ENCODE data around the gene SUFU.
"Not testable (repeated sequence)": the region's sequence is repeated elsewhere in the genome, so short reads cannot be mapped to it uniquely, and the experiment has no call there.

Gene SUFU

DNA sequence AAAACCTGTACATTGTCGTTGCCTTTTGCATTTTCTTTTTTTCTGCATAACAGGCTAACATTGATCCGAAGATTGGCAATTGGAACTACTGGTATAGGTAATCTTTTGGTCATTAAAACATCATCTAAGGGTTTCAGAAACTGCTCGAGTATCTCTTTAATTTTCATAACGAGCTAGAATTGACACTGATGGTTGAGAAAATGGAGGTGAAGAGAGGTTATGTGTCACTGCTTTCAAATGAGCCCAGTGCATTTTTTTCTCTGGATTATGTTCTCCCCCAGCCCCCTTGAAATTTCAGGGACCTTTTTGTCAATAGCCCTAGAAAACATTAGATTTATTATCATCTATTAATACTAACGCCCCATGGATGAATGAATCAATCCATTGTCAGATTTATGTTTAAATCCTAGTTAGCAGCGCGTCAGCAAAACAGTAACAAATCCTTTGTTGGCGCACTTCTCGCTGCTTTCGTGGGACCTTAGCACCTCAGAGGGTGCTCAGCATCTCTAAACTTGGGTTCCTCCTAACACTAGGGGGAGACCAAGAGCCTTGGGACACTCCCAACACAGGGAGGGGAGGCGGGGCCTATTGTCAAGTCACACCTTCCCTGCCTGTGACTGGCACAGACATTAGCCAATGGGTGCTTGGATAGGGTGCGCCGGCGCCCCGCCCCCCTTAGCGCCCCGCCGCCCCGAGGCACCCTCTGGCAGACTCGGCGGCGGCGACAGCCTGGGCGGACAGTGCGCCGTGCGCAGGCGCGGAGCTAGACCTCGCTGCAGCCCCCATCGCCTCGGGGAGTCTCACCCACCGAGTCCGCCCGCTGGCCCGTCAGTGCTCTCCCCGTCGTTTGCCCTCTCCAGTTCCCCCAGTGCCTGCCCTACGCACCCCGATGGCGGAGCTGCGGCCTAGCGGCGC, at the start of gene SUFU:
TSS of gene SUFU (plus strand) at position 709 of the 915 bp plus-strand sequence. CDS start at position 890, 181 bp downstream.
- DNase-seq (ENCODE audit: low read depth), result peak; percentile 100

DNA sequence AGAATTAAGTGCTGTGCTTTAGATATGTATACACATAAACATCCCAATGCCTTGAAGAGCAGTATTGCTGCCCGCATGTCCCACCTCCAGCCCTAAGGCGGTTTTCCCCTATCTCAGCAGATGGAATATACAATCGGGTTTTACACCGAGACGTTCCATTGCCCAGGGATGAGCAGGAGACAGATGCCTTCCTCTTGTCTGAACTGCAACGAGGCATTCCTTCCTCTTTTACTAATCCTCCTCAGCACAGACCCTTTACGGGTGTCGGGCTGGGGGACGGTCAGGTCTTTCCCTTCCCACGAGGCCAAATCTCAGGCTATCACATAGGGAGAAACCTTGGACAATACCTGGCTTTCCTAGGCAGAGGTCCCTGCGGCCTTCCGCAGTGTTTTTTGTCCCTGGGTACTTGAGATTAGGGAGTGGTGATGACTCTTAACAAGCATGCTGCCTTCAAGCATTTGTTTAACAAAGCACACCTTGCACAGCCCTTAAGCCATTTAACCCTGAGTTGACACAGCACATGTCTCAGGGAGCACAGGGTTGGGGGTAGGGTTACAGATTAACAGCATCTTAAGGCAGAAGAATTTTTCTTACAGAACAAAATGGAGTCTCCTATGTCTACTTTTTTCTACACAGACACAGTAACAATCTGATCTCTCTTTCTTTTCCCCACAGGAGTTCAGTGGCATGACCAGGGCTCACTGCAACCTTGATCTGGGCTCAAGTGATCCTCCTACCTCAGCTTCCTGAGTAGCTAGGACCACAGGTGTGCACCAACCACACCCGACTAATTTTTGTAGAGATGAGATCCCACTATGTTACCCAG, 48.9 kb upstream of the SUFU start:
- not testable (repeated sequence) for DNase-seq (ENCODE audit: low read depth)

GRCh38 chr10:102455893-102456471, 47.8 kb upstream of the SUFU start:
- DNase-seq (ENCODE audit: low read depth), result peak; percentile 92

DNA sequence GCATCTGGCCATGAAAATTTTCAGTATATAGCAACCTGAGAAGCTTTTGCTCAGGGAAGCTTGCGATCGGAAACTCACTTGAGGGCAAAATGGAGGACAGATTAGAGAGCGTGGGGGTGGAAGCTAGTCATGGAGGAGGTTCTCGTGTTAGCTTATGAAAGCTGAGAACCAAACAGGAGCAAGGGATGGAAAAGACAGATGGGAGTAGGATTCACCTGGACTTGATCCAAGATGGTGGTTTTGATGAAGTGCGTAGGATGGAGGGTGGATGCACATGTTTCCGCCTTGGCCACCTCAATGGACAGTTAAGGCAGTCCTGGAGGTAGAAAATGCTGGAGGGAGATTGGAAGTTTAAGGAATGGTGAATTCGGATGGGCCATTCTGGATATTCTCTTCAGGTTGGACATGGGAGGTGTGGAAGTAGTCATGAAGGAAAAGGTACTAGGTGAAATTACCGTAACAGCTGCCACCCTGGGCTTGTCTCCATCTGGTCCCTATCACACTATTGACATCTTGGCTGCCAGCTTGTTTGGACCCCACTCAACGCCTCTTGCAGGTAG, 46.1 kb upstream of the SUFU start:
- no peak for DNase-seq (ENCODE audit: low read depth)

DNA sequence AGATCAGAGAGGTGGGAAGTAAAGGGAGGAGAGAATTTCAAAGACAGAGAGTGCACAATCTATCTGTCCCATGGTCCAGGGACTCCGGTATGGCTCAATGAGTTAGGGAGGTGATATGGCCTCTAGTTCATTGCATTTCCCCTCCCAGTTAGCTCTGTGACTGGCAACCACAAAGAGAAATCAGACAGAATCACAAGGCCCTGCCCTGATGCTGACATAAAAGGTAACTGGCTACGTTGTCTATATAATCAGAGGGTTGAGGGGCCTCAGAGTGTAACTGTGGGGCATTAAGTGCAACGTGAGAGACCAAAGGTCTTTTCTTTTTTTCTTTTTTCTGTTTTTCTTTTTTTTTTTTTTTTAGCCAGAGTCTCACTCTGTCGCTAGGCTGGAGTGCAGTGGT, 45.1 kb upstream of the SUFU start:
- no peak for DNase-seq (ENCODE audit: low read depth)

DNA sequence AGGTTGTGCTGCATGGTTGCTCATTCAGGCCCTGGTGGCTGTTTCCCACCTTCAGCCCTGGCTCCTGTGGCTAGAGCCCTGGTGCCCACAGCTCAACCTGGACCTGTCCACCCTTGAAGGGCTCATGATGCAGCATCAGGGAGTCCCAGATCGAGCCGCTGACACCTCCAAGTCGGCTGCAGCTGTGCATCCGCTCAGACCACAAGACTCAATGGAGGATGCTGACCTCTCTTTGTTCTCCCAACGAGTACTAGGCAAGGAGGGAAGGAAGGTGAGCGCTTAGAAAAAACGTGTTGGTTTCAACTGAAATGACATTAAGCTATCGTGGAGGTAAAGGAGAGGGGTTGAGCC, 43.0 kb upstream of the SUFU start:
- DNase-seq (ENCODE audit: low read depth), result no peak

GRCh38 chr10:102461187-102462054, 42.4 kb upstream of the SUFU start:
- DNase-seq (ENCODE audit: low read depth), result peak; percentile 92

DNA sequence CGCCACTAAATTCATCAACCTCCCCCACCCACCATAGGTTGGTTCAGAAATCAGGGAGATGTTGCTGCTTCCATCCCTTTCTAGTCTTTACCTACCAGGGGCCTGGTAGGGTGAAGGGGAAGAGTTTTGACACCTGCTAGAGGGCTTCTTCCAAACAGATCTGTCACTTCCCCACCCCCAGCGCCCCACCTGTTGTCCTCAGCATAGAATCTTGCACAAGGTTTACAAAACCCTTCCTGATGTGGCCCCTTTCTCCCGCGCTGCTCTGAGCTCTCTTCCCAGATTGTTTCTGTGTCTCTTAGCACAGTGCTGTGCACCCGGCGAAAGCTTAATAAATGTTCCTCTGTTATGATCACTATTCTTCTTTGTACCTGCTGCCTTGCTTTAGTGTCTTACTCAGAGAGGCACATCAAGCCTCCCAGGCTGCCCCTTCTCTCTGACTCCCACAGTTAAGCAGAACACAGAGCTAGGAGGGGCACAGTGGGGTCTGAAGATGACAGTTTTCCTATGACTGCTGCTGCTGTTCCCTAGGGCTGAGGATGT, 41.2 kb upstream of the SUFU start:
- DNase-seq (ENCODE audit: low read depth), result no peak

GRCh38 chr10:102463983-102464382, 39.8 kb upstream of the SUFU start:
- DNase-seq (ENCODE audit: low read depth), result no peak

DNA sequence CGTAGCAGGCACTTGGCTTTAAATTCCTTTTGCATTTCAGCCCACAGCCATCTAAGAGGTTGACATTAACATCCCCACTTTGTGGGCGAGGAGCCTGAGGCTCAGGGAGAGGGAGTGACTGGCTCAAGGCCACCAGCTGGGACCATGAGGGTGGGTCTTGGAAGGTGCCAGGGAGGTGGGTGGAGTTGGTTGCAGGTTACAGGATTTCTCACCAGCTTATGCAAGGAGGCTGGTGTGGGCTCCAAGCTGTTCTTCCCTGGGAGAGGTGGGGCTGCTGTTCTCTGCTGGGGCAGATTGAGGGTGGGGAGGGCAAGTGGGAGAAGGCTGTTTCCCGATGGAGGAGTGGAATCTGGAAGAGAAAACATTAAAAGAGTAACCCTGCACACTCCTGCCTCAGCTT, 38.3 kb upstream of the SUFU start:
- DNase-seq (ENCODE audit: low read depth), result no peak

GRCh38 chr10:102467318-102467717, 36.5 kb upstream of the SUFU start:
- DNase-seq (ENCODE audit: low read depth), result no peak

DNA sequence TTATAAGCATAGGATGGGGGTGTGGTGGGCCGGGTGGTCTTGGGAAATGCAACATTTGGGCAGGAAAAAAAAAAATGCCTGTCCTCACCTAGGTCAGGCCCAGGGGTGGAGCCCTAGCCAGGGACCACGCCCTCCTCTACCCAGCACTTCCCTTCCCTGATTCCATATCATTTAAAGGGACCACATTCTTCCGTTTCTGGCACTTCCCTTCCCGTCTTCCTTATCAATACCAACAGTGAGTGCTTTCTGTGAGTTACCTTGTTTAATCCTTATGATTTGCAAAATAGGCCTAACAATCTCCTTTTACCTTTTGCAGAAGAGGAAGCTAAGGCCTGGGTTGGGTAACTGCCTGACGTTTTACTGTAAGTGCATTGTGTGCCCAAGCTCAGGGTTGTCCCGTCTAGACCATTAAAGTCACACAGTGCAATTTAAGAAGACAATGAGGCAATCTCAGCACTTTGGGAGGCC, 35.8 kb upstream of the SUFU start:
- no peak for DNase-seq (ENCODE audit: low read depth)

- DNase-seq (ENCODE audit: low read depth), result no peak
Observed at GRCh38 chr10:102468683-102469082, 35.1 kb upstream of the SUFU start.

DNA sequence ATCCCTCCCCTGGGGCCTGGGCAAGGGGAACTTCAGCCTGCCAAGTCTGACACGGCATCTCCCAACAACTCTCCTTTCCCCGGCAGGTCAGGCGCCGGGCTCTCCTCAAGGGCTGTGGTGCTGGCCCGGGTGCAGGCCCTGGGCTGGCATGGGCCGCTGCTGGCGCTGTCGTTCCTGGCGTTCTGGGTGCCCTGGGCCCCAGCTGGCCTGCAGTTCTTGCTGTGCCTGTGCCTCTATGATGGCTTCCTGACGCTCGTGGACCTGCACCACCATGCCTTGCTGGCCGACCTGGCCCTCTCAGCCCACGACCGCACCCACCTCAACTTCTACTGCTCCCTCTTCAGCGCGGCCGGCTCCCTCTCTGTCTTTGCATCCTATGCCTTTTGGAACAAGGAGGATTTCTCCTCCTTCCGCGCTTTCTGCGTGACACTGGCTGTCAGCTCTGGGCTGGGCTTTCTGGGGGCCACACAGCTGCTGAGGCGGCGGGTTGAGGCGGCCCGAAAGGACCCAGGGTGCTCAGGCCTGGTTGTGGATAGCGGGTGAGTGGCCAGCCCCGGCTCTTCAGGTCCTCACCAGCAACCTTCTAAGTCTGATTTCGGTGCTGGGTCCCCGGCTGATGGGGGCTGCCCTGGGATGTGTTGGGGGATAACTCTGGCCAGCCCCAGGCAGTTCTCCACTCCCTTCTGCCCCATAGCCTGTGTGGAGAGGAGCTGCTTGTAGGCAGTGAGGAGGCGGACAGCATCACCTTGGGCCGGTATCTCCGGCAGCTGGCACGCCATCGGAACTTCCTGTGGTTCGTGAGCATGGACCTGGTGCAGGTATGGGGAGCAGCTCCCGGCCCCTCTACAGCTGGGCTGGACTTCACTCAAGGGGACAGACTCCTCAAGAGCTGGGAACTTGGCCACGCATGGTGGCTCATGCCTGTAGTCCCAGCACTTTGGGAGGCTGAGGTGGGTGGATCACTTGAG, 32.9 kb upstream of the SUFU start:
- no peak for DNase-seq (ENCODE audit: low read depth)

- DNase-seq (ENCODE audit: low read depth), result no peak
Observed at GRCh38 chr10:102473445-102474331, 30.1 kb upstream of the SUFU start.

DNA sequence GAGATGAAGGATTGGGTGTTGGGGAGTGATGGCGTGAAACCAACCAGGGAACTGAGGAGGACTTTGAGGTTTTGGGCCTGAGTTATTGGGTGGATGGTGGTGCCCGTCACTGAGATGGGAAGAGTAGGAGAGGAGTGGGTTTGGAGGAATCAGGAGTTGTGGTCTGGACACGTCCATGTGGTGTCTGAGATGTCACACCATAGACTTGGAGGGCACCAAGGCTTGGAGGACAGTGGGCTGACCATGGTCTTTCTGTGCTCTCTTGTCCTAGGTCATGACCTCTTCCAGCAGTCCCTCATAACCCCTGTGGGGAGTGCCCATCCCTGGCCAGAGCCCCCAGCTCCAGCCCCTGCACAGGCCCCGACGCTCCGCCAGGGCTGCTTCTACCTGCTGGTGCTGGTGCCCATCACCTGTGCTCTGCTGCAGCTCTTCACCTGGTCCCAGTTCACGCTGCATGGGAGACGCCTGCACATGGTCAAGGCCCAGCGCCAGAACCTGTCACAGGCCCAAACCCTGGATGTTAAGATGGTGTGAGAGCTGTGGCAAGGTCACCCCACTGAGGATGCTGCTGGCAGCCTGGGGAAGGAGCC, 28.2 kb upstream of the SUFU start:
- DNase-seq (ENCODE audit: low read depth), result no peak

DNA sequence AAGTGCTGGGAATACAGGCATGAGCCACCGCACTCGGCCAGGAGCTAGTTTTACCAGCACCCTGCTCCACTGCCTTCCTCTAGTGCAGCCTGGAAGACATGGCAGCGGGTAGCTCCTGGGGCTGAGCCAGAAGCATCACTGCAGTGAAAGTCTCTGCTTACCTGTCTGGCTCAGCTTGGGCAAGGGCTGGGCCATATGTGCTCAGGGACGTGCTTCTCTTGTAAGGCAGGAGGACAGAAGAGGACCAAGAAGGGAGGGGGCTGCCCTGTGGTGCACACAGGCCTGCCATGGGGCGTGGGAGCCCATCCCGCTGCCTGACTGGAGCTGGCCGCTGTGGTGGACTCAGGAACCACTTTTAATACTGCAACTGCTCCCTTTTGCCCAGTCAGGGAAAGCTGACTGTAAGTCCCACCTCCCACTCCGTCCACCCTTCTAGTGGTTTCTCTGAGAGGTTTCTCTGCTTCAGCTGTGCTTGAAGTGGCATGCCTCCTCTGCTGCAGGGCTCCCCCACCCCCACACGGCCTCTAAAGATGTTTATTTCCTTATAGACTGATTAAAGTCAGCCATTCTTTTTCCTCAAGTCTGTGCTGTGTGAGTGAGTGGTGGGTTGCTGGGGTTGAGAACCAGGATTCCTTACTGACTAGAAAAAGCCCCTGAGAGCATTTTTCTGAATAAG, 27.2 kb upstream of the SUFU start:
- peak; percentile 15 for DNase-seq (ENCODE audit: low read depth)

GRCh38 chr10:102479651-102480050, 24.1 kb upstream of the SUFU start:
- DNase-seq (ENCODE audit: low read depth), result no peak
